ENCODE data around the gene THSD4. TPM values are rescaled to one million over a fixed set of nuclear protein-coding genes. Genes with fewer than 3 reads are reported as not detected.

The THSD4 gene
- total RNA-seq, 2 experiments from 2014 or later: not detected

DNA sequence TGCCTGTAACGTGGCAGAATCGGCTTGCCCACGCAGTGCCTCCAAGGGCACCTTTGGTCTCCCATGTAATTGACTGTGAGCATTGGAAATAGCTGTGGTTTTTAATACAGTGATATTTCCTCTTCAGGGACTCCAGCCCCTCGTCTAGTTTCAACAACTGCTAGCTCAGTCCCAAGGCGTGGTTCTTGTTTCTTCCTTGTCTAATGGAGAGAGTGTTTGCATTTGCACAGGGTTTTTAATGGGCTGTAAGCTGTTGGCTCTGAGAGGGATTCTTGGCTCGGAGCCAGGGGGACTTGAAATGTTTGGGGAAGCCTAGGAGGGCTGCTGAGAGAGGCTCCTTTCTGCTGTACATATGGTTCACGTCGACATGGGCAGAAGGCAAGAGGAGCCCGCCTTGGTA, 86.2 kb downstream of the THSD4 start:
- no peaks in the 10 kb centered on the region for H3K4me1 Mint-ChIP-seq (ENCODE audit: low read depth)
- Histone ChIP-seq H3K4me3 (ENCODE audit: low read length) (no peak overlapping the region), H3K27me3 (ENCODE audit: control insufficient read depth in 1 of 2, insufficient read depth in 2 of 2, low read length in 2 of 2) (no peaks in the 10 kb centered on the region), H3K9me3 (ENCODE audit: control insufficient read depth in 1 of 2, insufficient read depth in 1 of 2, low read length in 2 of 2) (no peaks in the 10 kb centered on the region), H3K27ac (ENCODE audit: low read depth in 1 of 2, low read length in 2 of 2) (no peak overlapping the region), H3K36me3 (ENCODE audit: insufficient read depth, low read length) (no peaks in the 10 kb centered on the region), H3K4me1 (ENCODE audit: insufficient read depth, low read length) (no peaks in the 10 kb centered on the region)
- POLR2A ChIA-PET: no interaction called here
- no peak overlapping the region for H3K27ac Mint-ChIP-seq
- intact Hi-C loops (cut with DNase I, micrococcal nuclease): no loop called here
- no peaks in the 10 kb centered on the region for H3K9me3 Mint-ChIP-seq
- no peaks in the 10 kb centered on the region for H3K27me3 Mint-ChIP-seq
- no peak overlapping the region for H3K4me3 Mint-ChIP-seq
- H3K36me3 Mint-ChIP-seq (ENCODE audit: low read depth): no peaks in the 10 kb centered on the region
- no peak for TF ChIP-seq CTCF (IDR thresholded peaks at IDR 0.05)
- ATAC-seq (ENCODE audit: poor library complexity) (no peak), DNase-seq (no peak)
- CTCF ChIA-PET: no interaction called here

GRCh38 chr15:71202712-71203111, 87.4 kb downstream of the THSD4 start:
- Histone ChIP-seq H3K4me1 (ENCODE audit: insufficient read depth, low read length) (no peaks in the 10 kb centered on the region), H3K36me3 (ENCODE audit: insufficient read depth, low read length) (no peaks in the 10 kb centered on the region), H3K27me3 (ENCODE audit: control insufficient read depth in 1 of 2, insufficient read depth in 2 of 2, low read length in 2 of 2) (no peaks in the 10 kb centered on the region), H3K9me3 (ENCODE audit: control insufficient read depth in 1 of 2, insufficient read depth in 1 of 2, low read length in 2 of 2) (no peaks in the 10 kb centered on the region), H3K27ac (ENCODE audit: low read depth in 1 of 2, low read length in 2 of 2) (no peak overlapping the region), H3K4me3 (ENCODE audit: low read length) (no peak overlapping the region)
- intact Hi-C loops (cut with DNase I, micrococcal nuclease): no loop called here
- no peaks in the 10 kb centered on the region for H3K9me3 Mint-ChIP-seq
- DNase-seq: no peak
- no peak for TF ChIP-seq CTCF (IDR thresholded peaks at IDR 0.05)
- no peaks in the 10 kb centered on the region for H3K27me3 Mint-ChIP-seq
- no peak overlapping the region for H3K27ac Mint-ChIP-seq
- H3K4me1 Mint-ChIP-seq (ENCODE audit: low read depth): no peaks in the 10 kb centered on the region
- H3K4me3 Mint-ChIP-seq: no peak overlapping the region
- H3K36me3 Mint-ChIP-seq (ENCODE audit: low read depth): no peaks in the 10 kb centered on the region
- ATAC-seq (ENCODE audit: poor library complexity): no peak
- POLR2A ChIA-PET: no interaction called here
- CTCF ChIA-PET: no interaction called here

DNA sequence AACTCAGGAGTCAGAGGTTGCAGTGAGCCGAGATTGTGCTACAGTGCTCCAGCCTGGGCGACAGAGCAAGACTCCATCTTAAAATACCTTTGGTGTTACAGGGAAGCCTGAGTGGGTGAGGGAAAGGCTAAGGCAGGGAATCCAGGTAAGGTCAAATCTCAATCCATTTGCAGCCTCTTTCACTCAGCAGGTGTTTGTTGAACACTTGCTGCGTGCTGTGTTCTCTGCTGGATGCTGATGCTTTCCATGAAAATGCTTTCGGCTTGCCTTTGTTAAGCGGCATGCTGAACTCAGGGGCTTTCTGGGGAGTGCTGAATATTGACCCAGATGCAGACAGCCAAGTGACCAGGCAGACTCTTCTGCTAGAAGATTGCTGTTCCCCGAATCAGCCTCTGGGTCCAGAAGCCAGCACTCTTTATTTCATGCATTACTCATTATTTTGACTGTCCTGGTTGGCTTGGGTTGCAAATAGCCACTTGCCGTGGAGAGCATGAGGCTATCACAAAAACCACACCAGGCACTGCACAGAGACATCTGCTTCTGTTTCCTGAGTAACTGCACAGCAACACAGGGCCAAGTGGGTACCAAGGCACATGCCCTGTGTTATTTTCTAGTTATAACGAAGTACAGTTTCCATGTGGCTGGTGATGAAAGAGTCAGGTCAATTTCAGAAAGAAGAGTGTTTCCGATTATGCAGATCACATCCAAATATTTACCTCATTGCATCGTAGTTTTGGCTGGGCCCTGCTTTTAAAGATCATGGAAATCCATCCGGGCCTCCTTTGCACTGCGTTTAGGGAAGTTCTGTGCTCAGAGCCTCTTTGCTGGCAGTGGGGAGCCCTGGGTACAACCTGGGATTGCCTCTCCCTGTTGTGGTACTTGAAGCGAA, 88.6 kb downstream of the THSD4 start:
- Mint-ChIP-seq H3K36me3 (ENCODE audit: low read depth) (no peaks in the 10 kb centered on the region), H3K4me1 (ENCODE audit: low read depth) (no peaks in the 10 kb centered on the region), H3K9me3 (no peaks in the 10 kb centered on the region), H3K27me3 (no peaks in the 10 kb centered on the region), H3K4me3 (no peak overlapping the region), H3K27ac (no peak overlapping the region)
- Histone ChIP-seq H3K27me3 (ENCODE audit: control insufficient read depth in 1 of 2, insufficient read depth in 2 of 2, low read length in 2 of 2) (no peaks in the 10 kb centered on the region), H3K4me3 (ENCODE audit: low read length) (no peak overlapping the region), H3K27ac (ENCODE audit: low read depth in 1 of 2, low read length in 2 of 2) (no peak overlapping the region), H3K4me1 (ENCODE audit: insufficient read depth, low read length) (no peaks in the 10 kb centered on the region), H3K36me3 (ENCODE audit: insufficient read depth, low read length) (no peaks in the 10 kb centered on the region), H3K9me3 (ENCODE audit: control insufficient read depth in 1 of 2, insufficient read depth in 1 of 2, low read length in 2 of 2) (no peaks in the 10 kb centered on the region)
- DNase-seq (no peak), ATAC-seq (ENCODE audit: poor library complexity) (no peak)
- ChIA-PET CTCF (no interaction called here), POLR2A (no interaction called here)
- no peak for TF ChIP-seq CTCF (IDR thresholded peaks at IDR 0.05)
- intact Hi-C loops (cut with DNase I, micrococcal nuclease): no loop called here

Measured in CD4-positive, alpha-beta T cell (primary cell).